Stimulated activated naive CD8-positive, alpha-beta T cell treated with anti-CD3 and anti-CD28 coated beads, Interleukin-15, Interleukin-2, amounts not matched to agents 100 ng/mL and 50 ng/mL, for 24 hours (primary cell): ENCODE measurements around the gene SSC5D.
A peak's percentile ranks its signal among the peaks of the same experiment; 100 is the strongest.

Experiments
- H3K27ac Mint-ChIP-seq: one replicate; pipeline ENCODE4 v1.8.0; 2021; ENCODE audit warnings: mild to moderate bottlenecking, mixed read lengths
- H3K27me3 Mint-ChIP-seq: one replicate; pipeline ENCODE4 v1.8.0; 2021; ENCODE audit warnings: mixed read lengths
- H3K36me3 Mint-ChIP-seq: one replicate; pipeline ENCODE4 v1.8.0; 2021; ENCODE audit warnings: low read depth, mixed read lengths
- H3K4me1 Mint-ChIP-seq: one replicate; pipeline ENCODE4 v1.8.0; 2021; ENCODE audit warnings: low read depth, mixed read lengths
- H3K4me3 Mint-ChIP-seq: one replicate; pipeline ENCODE4 v1.8.0; 2021; ENCODE audit warnings: mild to moderate bottlenecking, mixed read lengths
- H3K9me3 Mint-ChIP-seq: one replicate; pipeline ENCODE4 v1.8.0; 2021; ENCODE audit warnings: mixed read lengths

Gene SSC5D

DNA sequence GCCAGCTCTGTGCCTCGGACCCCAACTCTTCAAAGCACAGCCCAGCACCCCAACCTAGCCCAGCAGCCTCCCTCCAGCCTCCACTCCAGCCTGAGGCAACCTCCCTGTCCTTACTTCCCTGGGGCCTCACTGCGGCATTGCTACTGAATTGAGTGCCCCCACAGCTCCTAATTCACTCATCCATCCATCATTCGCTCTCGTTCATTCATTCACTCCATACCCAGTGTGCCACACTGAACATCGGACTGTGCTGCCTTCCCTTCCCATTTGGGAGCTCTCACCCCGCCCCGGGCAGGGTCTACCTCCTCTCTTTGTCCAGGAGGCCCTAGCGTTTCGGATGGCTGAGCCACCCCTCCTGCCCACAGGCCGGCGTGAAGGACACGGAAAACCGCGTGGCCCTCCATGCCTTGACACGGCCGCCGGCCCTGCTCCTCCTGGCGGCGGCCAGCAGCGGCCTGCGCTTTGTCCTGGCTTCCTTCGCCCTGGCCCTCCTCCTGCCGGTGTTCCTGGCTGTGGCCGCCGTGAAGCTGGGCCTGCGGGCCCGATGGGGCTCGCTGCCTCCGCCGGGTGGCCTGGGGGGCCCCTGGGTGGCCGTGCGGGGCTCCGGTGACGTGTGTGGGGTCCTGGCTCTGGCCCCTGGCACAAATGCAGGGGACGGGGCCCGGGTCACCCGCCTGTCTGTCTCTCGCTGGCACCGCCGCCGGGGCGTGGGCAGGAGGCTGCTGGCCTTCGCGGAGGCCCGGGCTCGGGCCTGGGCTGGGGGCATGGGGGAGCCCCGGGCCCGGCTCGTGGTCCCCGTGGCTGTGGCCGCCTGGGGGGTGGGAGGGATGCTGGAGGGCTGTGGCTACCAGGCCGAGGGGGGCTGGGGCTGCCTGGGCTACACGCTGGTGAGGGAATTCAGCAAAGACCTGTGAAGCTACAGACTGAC is 1.9 kb upstream of the SSC5D start:
- peak overlapping the region; percentile 90 for H3K27ac Mint-ChIP-seq

DNA sequence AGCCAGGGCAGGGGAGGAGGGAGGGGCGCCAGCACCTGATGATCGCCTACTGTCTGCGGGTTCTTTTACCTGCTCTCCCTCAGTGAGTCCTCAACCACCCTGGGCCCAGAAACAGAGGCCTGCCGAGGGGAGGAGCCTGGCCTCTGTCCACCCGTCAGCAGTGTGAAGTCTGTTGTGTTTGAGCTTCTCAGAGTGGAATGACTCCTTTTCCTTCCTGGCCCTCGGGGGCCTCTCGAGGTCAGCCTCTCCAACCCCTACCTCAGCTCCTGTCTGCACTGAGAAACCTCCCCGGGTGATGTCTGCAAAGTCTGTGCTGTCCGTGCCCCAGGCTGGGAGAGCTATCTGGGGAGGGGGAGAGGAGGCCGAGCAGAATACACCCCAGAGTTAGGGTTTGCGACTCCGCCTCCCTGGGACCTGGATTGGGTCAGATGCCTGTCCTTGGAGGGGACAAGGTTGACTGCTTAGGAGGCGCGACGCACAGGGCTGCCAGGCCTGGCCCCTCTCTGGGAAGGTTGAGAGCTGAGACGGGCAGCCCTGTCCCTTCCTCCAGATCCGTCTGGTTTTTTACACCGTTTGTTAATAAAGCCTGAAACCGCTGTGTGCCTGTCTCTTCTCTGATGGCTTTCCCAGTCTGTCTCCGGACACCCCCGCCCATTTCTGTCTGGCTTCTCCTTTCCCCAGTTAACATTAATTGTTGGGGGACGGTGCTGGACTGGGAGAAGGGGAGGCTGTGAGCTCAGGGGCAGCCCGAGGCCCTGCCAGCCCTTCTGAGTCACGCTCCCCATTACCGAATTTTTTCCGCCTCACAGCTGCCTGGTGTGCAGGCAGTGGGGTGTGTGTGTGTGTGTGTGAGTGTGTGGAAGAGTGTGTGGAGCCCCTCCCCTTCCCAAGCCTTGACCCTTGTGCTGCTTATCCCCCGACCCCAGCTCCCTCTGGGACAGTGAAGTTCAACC is 989 bp upstream of the SSC5D start:
- peaks cover 26% of the 10 kb centered on the region for H3K4me1 Mint-ChIP-seq
- no peaks in the 10 kb centered on the region for H3K27me3 Mint-ChIP-seq
- H3K4me3 Mint-ChIP-seq = peak overlapping the region; percentile 62
- H3K9me3 Mint-ChIP-seq = no peaks in the 10 kb centered on the region
- H3K36me3 Mint-ChIP-seq = no peaks in the 10 kb centered on the region
- peak overlapping the region; percentile 90 for H3K27ac Mint-ChIP-seq

More for the DNA sequence above, 1.9 kb upstream of the SSC5D start:
- peak overlapping the region; percentile 80 for H3K4me3 Mint-ChIP-seq
- H3K27me3 Mint-ChIP-seq = no peaks in the 10 kb centered on the region
- H3K9me3 Mint-ChIP-seq = no peaks in the 10 kb centered on the region
- H3K36me3 Mint-ChIP-seq = no peaks in the 10 kb centered on the region
- peaks cover 26% of the 10 kb centered on the region for H3K4me1 Mint-ChIP-seq

DNA sequence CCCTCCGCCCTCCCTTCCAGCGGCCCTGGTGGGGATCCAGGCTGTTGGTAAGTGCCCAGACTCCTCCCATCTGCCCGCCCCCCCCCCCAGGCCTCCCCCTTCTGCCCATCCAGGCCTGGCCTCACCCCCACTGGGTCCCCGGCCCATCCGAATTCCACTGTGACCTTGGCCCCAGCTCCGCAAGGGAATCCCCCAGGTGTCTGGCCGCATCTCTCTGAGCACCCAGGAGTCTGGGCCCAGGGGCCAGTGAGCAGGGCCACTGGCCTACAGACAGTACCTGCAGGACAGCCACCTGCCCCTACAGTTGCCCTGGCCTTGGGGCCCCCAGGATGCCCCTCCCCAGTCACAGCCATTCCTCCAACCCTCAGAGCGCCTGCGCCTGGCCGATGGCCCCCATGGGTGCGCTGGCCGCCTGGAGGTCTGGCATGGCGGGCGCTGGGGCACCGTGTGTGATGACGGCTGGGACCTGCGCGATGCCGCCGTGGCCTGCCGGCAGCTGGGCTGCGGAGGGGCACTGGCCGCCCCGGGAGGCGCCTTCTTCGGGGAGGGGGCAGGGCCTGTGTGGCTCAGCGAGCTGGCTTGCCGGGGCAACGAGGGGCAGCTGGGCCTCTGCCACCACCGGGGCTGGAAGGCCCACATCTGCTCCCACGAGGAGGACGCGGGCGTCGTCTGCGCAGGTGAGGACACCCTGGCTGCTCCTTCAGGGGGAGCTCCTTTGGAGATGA is 912 bp downstream of the SSC5D start:
- H3K9me3 Mint-ChIP-seq = no peaks in the 10 kb centered on the region
- H3K27me3 Mint-ChIP-seq = no peaks in the 10 kb centered on the region
- H3K4me1 Mint-ChIP-seq = peaks cover 26% of the 10 kb centered on the region
- H3K36me3 Mint-ChIP-seq = no peaks in the 10 kb centered on the region
- no peak overlapping the region for H3K4me3 Mint-ChIP-seq
- H3K27ac Mint-ChIP-seq = no peak overlapping the region

DNA sequence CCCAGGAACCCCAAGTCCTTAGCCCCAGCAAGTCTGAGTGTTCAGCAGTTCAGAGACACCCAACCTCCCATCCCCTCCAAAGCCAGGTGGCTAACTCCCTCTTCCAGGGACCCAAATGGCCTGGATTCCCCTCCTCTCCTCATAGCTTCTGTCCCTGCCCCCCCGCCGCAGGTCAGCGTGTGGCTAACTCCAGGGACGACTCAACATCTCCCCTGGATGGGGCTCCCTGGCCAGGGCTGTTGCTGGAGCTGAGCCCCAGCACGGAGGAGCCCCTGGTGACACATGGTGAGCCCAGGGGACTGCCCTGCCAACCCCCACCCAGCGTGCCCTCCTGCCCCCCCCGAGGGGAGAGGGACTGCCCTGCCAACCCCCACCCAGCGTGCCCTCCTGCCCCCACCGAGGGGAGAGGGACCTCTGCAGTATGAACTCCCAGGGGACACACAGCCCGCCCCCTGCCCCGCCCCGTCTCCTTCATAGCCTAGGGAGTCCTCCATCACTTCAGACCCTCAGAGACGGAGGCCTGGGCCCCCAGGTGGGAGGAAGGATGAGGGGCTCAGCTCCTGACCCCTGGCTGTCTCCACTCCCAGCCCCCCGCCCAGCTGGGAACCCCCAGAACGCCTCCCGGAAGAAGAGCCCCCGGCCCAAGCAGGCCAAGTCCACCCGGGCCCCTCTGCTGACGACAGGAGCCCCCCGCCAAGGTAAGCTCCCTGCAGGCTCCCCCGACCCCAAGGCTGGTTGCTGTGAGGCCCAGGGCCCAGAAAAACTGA is 1.7 kb downstream of the SSC5D start:
- Mint-ChIP-seq H3K9me3 (no peaks in the 10 kb centered on the region), H3K36me3 (no peaks in the 10 kb centered on the region), H3K4me3 (no peak overlapping the region), H3K27me3 (no peaks in the 10 kb centered on the region), H3K4me1 (peaks cover 26% of the 10 kb centered on the region), H3K27ac (no peak overlapping the region)

DNA sequence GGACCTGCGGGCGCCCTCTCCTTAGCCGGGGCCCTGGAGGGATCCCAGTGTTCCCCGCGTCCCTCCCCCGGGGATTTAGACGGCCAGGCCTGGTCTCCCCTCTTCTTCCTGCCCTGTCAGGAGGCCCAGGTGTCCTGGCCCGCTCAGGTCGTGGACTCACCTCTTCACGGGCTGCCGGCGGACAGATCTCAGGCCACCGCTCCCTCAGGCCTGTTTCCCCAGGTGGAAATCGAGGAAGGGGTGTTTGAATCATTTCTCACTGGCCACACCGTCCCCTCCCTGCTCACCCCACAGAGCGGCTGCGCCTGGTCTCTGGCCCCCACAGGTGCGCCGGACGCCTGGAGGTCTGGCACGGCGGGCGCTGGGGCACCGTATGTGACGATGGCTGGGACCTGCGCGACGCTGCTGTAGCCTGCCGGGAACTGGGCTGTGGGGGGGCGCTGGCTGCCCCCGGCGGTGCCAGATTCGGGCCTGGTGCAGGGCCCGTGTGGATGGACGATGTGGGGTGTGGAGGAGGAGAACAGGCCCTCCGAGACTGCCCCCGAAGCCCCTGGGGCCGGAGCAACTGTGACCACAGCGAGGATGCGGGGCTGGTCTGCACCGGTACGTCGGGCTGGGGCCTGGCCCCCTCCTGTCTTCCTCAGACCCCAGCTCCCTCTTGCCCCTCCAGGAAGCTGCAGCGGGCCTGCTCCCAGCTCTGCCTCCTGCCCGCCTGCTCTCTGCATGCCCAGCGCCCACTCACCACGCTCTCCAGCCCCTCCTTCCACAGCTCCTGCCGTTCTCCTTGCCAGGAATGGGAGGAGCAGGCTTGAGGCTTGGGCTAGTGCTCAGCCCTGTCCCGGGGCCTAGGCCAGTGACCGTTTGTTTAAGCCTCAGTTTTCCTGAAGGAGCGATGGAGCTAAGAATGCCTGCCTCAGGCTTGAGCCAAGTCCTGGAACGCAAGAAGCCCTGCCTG is 2.5 kb downstream of the SSC5D start:
- Mint-ChIP-seq H3K27me3 (no peaks in the 10 kb centered on the region), H3K27ac (no peak overlapping the region), H3K4me3 (no peak overlapping the region), H3K36me3 (no peaks in the 10 kb centered on the region), H3K4me1 (peaks cover 21% of the 10 kb centered on the region), H3K9me3 (no peaks in the 10 kb centered on the region)

DNA sequence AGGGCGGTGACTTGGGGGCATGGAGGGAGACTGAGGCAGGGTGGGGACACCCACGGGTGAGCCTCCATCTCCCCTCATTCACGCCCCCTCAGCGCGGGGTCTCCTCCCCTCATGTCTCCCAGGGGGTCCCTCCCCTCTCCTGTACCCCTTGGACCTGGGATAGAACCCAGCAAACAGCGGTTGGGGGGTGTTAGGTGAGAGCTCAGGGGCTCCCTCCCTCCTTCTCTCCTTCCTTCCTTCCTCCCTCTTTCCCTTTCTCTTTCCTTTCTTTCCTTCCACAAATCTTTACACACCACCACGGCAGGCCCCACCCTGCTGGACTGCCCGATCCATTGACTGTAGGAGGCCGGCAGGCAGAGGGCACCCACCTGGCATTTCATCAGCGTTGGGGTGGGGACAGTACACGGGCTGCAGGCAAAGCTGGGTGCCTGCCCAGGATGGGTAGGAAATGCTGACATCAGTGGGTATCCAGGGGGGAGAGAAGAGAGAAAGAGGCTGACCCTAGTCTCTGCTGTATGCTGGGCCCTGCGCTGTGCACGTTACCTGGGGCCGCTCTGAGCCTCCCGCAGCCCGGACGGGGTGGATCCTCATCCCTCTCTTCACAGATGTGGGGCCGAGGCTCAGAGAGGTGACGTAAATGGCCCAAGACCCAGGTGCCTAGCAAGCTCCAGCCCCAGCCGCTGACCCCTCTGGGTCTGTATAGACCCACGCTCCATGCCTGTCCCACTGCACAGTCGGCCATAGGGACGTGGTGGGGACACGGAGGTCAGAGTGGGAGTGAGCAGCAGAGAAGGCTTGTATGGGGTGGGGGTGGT is 3.5 kb downstream of the SSC5D start:
- peaks cover 16% of the 10 kb centered on the region for H3K4me1 Mint-ChIP-seq
- H3K27me3 Mint-ChIP-seq = no peaks in the 10 kb centered on the region
- no peaks in the 10 kb centered on the region for H3K36me3 Mint-ChIP-seq
- H3K27ac Mint-ChIP-seq = no peak overlapping the region
- no peak overlapping the region for H3K4me3 Mint-ChIP-seq
- H3K9me3 Mint-ChIP-seq = no peaks in the 10 kb centered on the region

DNA sequence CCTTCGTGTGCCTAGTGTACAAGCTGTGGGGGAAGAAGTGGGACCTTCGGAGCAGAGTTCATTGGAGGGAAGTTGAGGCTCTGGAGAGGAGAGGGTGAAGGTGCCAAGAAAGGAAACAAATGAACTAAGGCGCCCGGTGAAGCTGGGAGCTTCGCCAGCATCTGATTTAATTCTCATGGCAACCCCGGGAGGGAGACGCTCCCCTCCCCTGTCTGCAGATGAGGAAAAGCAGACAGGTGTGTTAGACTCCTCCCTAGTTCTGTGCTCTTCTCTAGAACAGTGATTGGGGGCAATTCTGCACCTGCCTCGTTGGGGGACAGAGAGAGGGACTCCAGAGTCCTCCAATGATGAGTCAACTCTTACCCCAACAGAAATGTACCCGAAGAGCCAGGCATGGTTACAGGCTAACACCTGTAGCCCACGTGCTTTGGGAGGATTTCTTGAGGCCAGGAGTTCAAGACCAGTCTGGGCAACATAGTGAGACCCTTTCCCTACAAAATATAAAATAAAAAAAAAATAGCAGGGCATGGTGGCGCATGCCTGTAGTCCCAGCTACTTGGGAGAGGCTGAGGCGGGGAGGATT is 4.2 kb downstream of the SSC5D start:
- Mint-ChIP-seq H3K27me3 (no peaks in the 10 kb centered on the region), H3K4me1 (peaks cover 9% of the 10 kb centered on the region), H3K27ac (no peak overlapping the region), H3K4me3 (no peak overlapping the region), H3K9me3 (no peaks in the 10 kb centered on the region), H3K36me3 (no peaks in the 10 kb centered on the region)

DNA sequence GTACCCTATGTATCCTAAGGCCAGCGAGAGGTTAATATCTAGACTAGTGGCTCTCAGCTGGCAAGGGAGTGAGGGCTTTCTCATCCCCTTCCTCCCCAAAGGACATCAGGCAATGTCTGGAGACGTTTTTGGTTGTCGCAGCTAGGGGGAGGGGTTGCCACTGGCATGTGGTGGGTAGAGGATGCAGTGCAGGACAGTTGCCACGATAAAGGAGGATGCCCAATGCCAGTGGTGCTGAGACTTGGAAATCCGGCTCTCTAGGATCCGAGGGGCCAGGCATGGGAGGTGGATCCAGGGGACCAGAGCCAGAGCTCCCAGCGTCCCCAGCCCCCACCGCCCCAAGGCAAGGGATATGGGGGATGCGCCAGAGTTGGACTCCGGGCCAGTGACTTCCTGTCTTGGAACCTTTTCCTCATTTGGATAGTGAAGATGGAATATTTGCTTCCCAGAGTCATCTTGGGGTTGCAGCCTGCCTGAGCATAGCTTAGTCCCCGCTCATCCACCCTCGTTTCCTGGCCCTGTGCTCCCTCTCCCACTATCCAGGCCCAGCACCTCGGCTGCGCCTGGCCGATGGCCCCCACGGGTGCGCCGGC is 4.9 kb downstream of the SSC5D start:
- no peak overlapping the region for H3K27ac Mint-ChIP-seq
- H3K27me3 Mint-ChIP-seq = no peaks in the 10 kb centered on the region
- H3K9me3 Mint-ChIP-seq = no peaks in the 10 kb centered on the region
- peaks cover 5% of the 10 kb centered on the region for H3K4me1 Mint-ChIP-seq
- H3K36me3 Mint-ChIP-seq = no peaks in the 10 kb centered on the region
- H3K4me3 Mint-ChIP-seq = no peak overlapping the region

DNA sequence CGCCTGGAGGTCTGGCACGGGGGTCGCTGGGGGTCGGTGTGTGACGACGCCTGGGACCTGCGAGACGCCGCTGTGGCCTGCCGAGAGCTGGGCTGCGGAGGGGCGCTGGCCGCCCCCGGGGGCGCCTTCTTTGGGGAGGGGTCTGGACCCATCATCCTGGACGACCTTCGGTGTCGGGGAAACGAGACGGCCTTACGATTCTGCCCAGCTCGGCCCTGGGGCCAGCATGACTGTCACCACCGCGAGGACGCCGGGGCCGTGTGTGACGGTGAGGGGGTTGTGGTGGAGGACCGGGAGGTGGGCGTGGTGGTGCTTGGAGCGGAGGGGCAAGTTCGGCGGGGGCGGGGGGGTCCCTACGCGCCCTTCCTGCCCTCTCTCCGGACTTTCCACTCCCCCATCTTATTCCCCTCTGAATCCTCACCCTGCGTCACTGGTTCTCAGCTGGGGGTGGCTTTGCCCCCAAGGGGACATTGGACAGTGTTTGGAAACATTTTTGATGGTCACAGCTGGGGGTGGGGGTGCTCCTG is 5.5 kb downstream of the SSC5D start:
- Mint-ChIP-seq H3K9me3 (no peaks in the 10 kb centered on the region), H3K36me3 (no peaks in the 10 kb centered on the region), H3K4me3 (no peak overlapping the region), H3K27ac (no peak overlapping the region), H3K27me3 (no peaks in the 10 kb centered on the region), H3K4me1 (peaks cover 5% of the 10 kb centered on the region)

DNA sequence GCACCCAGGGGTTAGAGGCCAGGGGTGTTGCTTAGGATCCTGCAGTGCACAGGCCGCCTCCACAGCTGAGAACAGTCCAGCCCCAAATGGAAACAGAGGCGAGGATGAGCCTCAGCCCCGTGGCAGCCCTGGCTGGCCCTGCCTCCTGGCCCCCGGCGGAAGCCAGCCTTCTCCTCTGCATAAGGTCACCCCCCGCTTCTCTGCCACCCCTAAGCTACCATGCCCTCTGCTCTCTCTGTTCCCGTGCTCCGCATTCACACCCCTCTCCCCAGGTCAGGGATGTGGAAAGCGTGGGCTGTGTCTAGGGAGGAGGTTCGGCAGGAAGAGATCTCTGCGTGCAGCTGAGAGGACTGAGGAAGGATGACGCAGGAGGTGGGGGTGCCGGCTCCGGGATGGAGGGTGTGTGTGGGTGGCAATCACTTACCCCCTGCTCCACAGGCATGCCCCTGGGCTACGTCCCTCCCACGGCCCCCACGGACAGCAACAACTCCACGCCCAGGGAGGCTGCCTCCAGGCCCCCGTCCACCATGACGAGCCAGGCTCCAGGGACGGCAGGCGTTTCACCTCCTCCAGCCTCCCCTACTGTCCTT is 6.0 kb downstream of the SSC5D start:
- peak overlapping the region; percentile 53 for H3K4me3 Mint-ChIP-seq
- H3K27ac Mint-ChIP-seq = no peak overlapping the region
- H3K27me3 Mint-ChIP-seq = no peaks in the 10 kb centered on the region
- H3K9me3 Mint-ChIP-seq = no peaks in the 10 kb centered on the region
- H3K36me3 Mint-ChIP-seq = no peaks in the 10 kb centered on the region
- H3K4me1 Mint-ChIP-seq = peaks cover 5% of the 10 kb centered on the region

DNA sequence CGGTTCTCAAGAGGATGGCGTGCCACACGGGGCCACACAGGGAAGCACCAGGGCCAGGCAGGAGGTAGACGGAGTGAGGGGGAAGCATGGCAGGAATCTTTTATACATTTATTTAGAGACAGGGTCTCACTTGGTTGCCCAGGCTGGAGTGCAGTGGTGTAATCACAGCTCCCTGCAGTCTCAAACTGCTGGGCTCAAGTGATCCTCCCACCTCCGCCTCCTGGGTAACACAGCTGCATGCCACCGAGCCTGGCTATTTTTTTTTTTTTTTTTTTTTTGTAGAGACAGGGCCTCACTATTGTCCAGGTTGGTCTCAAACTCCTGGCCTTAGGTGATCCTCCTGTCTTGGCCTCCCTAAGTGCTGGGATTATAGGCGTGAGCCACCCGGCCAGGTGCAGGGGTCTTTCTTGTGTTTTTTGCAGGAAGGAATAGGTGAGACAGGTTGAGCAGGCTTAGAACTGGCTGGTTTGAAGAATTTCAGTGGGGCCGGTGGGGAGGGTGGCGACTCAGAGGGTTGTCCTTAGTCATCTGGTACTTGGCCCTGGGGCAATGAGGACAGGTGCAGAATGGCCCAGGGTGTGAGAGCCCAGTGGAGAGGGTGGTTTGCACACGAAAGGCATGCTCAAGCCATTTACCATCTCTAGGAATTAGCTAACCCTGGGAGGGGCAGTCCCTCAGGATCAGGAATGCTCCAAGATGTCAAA is 7.6 kb downstream of the SSC5D start:
- Mint-ChIP-seq H3K36me3 (no peaks in the 10 kb centered on the region), H3K27me3 (no peaks in the 10 kb centered on the region), H3K4me1 (peaks cover 5% of the 10 kb centered on the region), H3K4me3 (no peak overlapping the region), H3K27ac (no peak overlapping the region), H3K9me3 (no peaks in the 10 kb centered on the region)
